ELR (cell line): Measurements from ENCODE around the gene CD36.

Experiments used
- DNase-seq: peaks from one replicate; pipeline ENCODE4 v3.0.0-alpha.2; 2015; ENCODE audit warnings: low read depth

CD36 gene

DNA sequence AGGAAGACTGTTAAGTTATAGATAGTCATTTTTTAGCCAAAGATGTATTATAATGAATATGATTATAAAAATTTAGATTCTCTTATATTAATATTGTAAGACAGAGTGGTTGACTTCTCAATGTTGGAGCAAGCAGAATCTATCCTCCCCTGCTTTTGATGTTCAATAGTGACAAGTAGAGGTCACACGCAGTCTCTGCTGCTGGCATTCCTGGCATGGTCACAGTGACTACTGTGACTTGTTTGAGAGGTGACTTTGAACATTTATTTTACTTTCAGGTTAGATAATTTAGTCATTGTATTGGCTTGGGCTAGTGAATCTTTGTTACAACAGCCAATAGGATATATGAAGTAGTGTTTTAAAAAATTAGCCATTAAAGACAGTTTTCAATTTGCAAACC is 13.7 kb upstream of the CD36 start:
- no peak for DNase-seq

DNA sequence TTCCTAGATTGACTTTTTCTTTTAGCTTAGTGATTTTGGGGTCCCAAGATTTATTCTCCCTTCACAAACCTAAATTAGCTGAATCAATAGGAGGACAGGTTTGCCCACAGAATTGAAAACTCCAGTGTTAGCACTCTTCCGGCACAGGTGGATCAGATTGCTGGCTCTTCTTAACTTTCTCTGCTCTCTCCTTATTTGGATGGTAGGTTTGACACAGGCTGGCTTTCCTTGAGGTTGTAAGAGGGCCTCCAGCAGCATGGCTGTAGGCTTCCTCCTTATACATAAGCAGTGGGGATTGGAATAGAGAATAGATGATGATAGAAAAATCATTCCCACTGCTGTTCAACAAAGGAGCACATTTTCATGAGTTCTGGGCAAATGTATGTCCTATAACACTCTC is 9.4 kb upstream of the CD36 start:
- no peak for DNase-seq

DNA sequence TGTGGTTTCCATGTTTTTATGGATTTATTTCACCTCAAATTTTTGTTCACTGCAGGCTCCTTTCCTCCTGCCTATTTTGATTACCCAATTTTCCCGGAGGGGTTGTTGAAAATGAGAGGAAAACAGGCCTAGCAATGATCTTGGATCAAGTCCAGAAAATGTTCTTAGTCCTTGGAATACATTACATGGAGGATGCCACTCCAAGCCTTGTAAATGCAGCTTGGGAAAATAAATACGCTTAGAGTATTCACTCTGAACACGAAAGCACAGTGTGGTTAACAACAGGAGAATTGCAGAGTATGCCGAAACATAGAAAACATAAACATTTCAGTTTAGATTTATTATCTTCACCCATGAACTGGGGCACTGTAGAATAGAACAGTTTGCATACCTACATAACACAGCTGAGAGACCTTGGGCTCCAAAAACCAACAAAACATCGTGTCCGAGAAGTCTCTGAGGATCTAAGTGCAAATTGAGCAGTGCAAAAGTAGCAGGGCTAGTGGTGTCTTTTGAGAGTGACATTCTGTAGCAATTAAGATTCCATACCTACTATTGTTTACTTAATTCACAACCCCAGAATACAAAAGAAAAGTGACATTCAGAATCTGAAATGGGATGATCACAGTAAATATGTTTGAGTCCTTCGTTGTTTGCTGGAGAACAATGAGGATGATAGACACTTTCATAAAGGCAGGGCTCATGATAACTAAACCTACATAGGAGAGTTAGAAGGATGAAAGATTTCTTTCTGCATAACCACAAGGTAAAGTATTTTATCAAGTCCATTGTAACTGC is 7.6 kb upstream of the CD36 start:
- no peak for DNase-seq

DNA sequence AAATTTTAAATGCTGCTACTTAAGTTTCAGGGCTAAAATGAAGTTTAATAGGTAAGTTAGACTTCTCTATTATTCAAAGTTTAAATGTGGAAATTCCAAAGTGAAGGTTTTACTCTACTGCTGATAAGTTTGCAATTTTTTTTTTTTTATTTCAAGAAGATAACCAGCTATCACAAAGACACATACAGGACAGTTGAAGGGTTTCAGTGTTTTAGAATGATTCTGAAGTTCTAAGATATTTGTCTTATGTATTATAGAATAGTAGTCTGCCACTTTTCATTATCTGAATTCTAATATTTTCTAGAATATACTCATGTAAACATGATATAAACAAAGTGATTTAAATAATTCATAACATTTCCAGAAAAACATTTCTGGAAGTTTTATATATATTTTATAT is 7.0 kb upstream of the CD36 start:
- DNase-seq, result no peak

DNA sequence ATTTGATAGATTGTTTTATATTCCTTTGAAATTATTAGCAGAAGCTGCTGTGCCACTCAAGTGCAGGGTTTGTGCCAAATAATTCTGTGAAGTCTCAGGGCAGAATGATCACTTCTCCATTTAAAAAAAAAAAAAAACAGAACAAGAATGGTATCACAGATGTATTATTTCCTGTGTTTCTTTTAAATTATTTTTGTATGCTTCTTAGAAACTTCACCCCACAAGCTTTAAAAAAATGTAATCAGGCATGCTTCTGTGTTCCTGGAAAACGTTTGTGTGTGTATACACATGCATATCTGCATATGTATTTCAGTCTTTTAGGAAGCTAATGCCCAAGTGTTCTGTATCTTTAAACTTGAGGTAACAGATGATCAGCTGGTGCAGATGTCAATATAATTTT is 6.3 kb upstream of the CD36 start:
- DNase-seq, result no peak

DNA sequence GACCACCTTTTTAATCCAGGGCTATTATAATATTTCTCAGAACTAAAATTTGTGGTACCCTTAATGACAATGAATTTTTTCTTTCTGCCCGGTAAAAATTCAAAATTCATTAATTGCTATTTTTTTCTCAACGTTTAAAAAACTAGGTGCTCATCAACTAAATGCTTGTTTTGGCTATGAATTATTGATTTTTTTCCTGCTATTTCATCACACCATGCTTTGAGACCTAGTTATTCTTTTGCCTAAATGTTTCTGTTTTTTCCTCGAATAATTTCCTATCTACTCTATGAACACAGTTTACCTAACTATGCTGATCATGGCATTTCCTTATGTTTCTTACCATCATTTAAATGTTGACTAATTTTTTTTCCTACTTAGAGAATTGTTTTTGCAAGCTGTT is 5.6 kb upstream of the CD36 start:
- DNase-seq, result no peak

DNA sequence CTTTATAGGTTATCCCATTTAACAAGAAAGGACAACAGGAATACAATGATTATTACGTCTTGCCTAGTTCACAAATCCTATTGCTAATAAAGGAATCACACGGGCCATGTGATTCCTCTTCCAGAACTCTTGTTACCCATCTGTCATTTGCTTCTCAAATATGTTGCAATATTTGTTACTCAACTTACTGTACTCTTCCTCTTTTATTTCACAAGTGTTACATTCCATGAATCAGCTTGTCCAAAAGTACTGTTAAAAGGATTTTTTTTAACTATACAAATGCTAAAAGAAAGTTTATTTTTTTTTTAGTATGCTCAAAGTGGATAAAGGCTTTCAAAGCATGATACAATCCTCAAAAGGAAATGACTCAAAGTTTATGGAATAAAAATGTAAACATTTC is 3.9 kb upstream of the CD36 start:
- DNase-seq, result peak; percentile 88

DNA sequence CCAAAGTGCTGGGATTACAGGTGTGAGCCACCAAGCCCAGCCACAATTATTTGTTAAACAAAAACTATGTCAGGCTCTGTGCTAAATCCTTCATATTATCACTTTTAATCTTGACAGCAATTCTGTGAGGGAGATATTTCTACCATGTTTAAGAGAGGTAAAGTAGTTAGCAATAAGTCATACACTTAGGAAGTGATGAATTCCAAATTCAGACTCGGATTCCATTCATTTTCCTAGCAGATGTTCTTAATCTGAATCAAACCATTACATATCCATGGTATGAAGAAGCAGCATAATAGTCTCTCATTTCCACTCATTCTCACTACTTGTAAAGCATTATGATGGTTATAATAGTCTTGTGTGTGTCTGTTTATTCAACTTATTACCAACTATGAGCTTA is 2.9 kb upstream of the CD36 start:
- peak; percentile 32 for DNase-seq

DNA sequence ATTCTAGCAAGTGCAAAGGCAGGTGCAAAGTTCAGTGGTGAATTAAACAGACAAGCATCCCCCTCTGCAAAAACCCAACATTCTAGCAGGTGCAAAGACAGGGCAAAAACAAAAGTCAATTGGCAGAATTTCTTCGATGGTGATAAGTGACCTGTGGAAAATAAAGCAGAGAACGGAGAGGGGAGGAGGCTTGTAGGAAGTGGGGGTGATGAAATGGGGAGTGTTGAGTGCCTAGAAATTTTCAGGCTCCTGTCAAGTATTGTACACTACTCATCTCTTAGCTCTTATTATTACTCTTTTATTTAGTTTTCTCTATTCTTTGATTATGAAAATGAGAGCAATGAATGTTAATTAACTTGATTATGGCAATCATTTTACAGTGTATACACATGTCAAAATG is 2.4 kb upstream of the CD36 start:
- DNase-seq, result no peak

DNA sequence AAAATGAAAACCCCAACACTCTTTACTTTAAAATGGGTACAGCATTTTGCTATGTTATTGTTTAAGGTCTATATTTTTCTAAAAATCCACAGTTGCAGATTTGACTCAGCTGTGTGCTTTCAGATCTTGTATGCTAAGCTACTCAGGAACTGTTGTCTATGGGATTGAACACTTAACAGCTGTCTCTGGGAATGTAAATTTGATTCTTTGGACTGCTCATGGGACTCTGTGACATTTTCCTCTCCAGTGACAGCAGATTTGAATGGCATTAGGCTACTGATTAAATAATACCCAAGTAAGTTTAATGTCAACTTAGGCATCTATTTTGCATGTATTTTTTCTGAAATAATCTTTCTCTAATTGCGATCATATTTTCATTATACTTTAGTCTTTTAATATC is 1.7 kb upstream of the CD36 start:
- no peak for DNase-seq

DNA sequence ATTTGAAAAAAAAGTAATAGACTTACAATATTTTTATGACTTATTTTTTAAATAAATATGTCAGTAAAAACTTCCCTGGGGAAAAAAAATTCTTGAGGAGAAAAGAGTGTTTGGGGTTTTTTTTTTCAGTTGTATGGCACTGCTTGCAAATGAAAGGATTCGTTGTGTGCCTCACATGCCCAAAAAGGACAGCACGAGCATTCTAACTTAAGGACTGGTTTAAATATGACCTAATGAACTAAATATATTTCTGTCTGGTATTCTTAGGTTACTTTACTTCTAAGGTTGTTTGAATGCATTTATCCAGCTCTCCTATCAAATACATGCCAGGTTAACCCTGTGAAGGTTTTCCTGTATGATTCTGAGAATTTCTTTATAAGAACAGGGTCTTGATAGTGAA is 988 bp upstream of the CD36 start:
- DNase-seq, result no peak

DNA sequence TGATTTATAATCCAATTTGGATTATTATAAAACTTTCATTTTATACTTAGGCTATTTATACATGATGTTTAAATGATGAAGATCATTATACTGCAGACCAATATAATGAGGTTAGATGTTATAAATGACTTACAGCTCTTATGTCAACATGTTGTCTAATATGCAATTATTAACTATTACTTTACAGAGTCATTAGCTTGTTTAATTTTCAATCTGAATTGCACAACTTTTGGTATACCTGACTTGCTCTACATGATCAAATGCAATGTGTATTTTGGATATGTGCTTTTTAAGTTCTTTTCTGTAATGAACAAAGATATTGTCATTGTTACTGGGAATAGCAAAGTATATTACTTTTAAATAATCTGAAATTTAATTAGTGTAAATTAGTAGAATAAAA is 569 bp downstream of the CD36 start:
- DNase-seq, result no peak

DNA sequence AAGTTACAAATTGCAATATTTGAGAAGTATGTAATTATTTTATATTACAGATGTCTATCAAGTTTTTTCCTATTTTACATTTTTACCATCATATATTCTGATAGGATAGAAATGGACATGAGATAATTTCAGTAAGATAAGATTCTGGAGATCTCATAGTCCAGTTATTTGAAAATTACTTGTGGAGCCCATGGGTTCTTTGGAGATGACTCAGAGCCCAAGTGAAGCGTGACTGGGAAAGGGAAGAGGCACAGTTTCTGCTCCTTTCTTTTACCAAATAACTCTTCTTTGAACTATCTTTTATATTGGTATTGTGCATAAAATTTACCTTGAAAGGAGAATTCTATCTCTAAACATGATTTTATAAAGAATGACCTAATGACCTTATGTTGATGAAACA is 2.4 kb downstream of the CD36 start:
- peak; percentile 65 for DNase-seq

DNA sequence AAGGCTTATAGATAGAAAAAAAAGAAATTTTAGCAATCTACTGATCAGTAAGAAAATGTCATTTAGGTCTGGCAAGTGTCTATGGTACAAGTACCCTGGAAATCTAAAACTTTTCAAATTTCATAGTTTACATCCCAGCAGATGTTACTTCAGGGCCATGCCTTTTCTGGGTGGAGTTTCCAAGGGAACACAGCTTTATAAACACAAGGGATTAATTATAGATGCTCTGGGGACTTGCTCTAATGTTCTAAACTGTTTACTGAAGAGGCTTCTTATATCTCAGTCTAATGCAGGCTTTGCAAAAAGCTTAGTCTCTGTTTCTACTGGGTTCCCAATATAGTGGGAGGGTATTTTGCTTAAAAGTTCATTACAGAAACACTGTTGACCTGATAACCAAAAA is 3.1 kb downstream of the CD36 start:
- no peak for DNase-seq

DNA sequence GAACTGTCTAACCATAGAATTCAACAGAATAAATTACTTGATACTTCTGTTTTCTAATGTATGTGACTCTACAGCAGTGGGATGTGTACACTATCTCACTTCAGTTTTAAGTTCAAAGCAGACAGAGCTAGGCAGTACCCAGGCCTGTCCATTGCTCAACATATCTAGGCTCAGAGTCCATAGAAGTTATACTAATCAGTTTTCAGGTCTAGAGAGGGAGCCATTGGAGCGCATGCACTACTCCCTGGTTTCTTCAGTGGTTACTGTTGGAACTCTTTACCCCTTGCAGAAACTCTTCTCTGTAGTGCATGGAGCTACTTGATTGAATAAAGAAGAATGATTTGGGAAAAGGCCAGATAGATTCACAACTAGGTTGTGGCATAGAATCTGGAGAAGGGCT is 4.4 kb downstream of the CD36 start:
- no peak for DNase-seq

DNA sequence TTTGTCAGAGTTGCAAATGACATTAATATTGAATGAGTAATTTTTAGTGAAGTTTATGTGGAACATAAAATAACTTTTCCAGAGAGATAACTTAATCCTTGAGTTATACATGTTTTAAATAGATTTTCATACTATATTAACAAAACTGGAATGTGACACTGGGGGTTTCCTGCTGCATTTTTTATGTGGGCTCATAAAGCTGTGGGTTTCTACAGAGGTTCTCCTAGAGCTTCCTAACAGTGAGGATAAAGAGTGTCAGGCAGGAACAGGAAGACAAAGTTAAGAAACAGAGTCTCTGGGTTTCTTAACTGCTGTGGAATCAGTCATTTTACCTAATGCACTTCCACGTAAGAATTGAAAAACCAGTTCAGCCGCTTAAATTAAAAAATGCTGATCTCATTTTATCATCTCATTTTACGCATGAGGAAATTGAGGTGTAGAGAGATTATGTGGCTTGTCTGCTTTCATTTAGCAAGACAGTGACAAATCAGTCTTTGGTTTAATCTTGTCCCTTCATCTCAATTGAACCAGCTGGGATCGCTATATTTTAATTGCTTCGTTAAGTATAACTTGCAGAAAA is 5.0 kb downstream of the CD36 start:
- DNase-seq, result no peak

DNA sequence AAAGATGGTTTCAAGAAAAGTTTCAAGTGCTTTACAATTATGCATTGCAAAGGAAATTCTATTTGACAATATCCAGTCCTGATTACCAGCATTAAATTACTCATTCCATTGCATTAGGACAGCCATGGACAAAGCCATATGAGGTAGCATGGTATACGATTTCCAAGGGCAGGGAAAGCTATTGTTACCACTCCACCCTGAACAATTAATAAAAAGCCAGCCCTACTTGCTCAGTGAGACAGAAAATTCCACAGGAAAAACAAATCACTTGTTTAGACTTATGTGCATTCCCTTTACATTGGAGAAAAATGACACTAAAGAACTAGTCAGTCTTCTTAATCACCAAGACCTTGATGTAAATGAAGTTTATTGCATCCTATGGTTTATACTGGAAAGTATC is 5.6 kb downstream of the CD36 start:
- no peak for DNase-seq

DNA sequence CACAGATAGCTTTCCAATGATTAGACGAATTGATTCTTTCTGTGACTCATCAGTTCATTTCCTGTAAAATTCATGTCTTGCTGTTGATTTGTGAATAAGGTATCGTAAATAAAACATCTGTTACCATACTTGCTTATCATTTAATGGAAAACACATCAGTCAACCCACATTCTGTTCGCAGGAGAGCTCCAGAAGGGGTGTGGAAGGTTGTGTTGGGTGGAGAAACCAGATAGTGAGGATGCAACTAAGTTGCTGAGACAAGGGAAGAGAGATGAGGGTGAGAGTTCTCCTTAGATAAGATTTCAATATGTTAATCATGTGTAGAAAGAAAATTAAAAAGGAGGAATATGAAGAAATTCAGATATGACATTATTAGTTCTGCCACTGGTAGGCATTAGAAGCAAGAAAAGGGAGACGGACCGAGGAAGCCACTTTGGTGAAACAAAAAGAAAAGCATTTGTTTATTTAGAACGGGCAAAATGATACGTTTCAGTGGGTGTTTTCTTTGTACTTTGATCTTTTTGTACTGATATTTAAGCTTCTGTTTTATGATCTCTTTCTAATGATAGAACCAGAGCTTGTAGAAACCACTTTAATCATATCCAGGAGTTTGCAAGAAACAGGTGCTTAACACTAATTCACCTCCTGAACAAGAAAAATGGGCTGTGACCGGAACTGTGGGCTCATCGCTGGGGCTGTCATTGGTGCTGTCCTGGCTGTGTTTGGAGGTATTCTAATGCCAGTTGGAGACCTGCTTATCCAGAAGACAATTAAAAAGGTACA is 7.8 kb downstream of the CD36 start:
- DNase-seq, result no peak

DNA sequence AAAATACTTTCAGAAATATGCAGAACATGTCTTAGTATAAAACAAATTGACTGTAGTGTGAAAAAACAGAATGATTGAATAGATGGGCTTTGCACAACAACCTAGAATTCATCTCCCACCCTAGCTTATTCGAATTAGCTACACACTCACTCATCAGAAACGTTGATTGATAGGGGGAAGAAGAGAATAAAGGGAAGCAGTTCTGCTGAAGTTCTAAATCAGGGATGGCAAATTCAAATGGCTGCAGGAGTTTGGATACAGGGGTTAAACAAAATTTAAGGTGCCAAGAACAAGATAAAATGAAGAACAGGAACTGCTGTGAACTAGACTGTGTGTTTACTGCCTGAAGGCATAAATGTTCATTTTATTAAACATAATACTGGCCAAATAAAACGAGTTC is 9.0 kb downstream of the CD36 start:
- no peak for DNase-seq

DNA sequence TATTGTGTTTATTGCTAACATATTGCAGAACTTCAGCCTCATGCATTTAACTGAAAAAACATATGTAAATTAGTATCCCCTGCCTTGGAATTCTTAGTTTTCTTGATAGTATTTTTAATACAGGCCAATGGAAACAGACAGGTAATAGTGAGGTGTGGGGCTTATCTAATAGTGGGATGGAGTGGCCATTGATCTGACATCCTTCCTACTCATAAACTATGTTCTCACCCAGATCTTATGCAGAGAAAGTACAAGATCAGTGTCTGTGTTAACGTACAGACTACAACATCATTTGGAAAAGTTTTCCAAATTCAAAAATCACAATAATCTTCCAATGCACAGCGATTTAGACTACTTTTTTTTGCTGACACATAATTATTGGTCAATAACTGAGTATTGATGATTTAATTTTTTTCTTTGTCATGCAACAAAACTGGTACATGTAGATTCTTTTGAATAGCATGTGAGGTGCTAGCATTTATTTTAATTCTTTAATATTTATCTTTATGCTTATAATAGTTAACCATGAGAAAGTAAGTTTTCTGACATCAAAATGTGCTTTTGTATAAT is 9.7 kb downstream of the CD36 start:
- no peak for DNase-seq

DNA sequence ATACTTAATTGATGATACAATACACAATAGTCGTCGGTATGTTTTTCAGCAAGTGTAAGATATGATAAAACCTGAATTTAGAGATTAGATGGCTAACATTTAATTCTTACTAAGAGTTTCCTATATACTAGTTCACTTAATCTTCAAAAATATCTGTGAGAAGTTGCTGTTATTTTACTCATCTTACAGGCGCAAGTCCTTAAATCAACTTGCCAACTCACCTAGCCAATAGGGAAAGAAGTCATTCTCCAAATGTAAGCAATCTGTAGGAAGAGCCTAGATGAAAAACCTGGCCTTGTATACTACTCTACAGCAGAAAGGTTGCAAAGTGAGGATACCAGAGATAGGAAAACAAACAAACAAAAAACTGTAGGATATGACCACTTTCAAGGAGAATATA is 10.6 kb downstream of the CD36 start:
- no peak for DNase-seq

DNA sequence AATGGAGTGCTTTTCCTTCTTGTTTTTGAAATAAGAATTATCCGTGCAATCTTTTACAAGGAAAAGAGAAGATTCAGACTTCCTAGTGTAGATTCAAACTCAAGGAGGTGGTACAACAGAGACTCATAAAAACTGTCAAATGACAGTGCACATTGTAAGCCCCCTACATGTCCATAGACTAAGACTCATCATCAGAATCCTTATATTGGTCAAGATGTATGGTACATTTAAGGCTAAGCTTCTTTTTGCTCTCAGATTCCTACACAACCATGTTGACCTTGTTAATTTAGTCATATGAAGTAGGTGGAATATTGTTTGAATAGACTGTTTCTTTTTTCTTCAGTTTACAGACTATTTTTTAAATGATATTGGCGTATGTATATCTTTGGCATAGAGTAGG is 11.6 kb downstream of the CD36 start:
- no peak for DNase-seq

DNA sequence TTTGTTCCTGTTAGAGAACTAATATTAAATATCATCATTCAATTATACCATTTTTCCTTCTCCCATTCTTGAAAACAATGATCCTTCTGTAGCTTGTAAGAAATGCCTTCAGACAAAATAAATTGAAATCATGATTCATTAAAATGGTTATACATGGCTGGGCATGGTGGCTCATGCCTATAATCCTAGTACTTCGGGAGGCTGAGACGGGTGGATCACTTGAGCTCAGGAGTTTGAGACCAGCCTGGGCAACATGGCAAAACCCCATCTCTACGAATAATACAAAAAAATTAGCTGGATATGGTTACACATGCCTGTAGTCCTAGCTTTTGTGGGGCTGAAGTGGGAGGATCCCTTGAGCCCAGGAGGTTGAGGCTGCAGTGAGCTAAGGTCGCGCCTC is 13.0 kb downstream of the CD36 start:
- DNase-seq, result no peak
